PC-3 (cell line): Measurements from ENCODE around the gene GFRA3.

Experiments
- EZH2 ChIP-seq: fragments of 300-600 bp; sonication (generic); IDR thresholded peaks from one replicate; pipeline ENCODE4 v1.6.1; 2017; ENCODE audit warnings: antibody characterized with exemption, mild to moderate bottlenecking, low read length; ENCODE audit not compliant: unreplicated experiment
- EZH2phosphoT487 ChIP-seq: fragments of 300-600 bp; sonication (generic); IDR thresholded peaks from 2 replicates; pipeline ENCODE4 v1.6.1; 2018; ENCODE audit warnings: mild to moderate bottlenecking, antibody characterized with exemption, low read length, borderline replicate concordance
- TF ChIP-seq, protein P1 (sequence below): fragments of 300-600 bp; sonication (generic); conservative IDR thresholded peaks from 2 replicates; pipeline ENCODE4 v1.5.1; 2017; ENCODE audit warnings: antibody characterized with exemption, low read depth, mild to moderate bottlenecking, low read length

- TF ChIP-seq, protein P1, sequence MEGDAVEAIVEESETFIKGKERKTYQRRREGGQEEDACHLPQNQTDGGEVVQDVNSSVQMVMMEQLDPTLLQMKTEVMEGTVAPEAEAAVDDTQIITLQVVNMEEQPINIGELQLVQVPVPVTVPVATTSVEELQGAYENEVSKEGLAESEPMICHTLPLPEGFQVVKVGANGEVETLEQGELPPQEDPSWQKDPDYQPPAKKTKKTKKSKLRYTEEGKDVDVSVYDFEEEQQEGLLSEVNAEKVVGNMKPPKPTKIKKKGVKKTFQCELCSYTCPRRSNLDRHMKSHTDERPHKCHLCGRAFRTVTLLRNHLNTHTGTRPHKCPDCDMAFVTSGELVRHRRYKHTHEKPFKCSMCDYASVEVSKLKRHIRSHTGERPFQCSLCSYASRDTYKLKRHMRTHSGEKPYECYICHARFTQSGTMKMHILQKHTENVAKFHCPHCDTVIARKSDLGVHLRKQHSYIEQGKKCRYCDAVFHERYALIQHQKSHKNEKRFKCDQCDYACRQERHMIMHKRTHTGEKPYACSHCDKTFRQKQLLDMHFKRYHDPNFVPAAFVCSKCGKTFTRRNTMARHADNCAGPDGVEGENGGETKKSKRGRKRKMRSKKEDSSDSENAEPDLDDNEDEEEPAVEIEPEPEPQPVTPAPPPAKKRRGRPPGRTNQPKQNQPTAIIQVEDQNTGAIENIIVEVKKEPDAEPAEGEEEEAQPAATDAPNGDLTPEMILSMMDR: no peak
- no peak for TF ChIP-seq EZH2
- TF ChIP-seq EZH2phosphoT487: no peak
Observed at GRCh38 chr5:138263581-138263980, 10.8 kb downstream of the GFRA3 start.
